SU-DHL-6 (cell line): ENCODE results near the gene ZSWIM5.

Experiments used
- H2AFZ ChIP-seq: fragments of 200-600 bp; sonication (generic); 2 replicates; pipeline ENCODE4 v1.6.1; 2014; ENCODE audit warnings: low read depth, mild to moderate bottlenecking, moderate library complexity, mixed read lengths, antibody characterized with exemption, low read length; ENCODE audit not compliant: severe bottlenecking
- H3F3A ChIP-seq: fragments of 200-600 bp; shearing (Covaris generic); 2 replicates; pipeline ENCODE4 v1.6.0; 2016; ENCODE audit warnings: antibody characterized with exemption, mild to moderate bottlenecking; ENCODE audit not compliant: insufficient read depth
- H3K27ac ChIP-seq: fragments of 200-600 bp; sonication (generic); 2 replicates; pipeline ENCODE4 v1.5.1; 2016; ENCODE audit warnings: low read depth, mild to moderate bottlenecking, low read length, moderate library complexity, mixed read lengths
- H3K27me3 ChIP-seq: fragments of 200-600 bp; sonication (generic), shearing (Covaris generic); 2 replicates; pipeline ENCODE4 v1.6.0; 2014; ENCODE audit warnings: mild to moderate bottlenecking, low read length
- H3K36me3 ChIP-seq: fragments of 200-600 bp; sonication (generic); 2 replicates; pipeline ENCODE4 v1.6.1; 2014; ENCODE audit warnings: mild to moderate bottlenecking, low read length, mixed read lengths
- H3K4me2 ChIP-seq: fragments of 300-600, 200-600 bp; shearing (Covaris generic), sonication (generic); 2 replicates; pipeline ENCODE4 v1.6.0; 2014; ENCODE audit warnings: low read length, low read depth, mild to moderate bottlenecking; ENCODE audit not compliant: poor library complexity, severe bottlenecking
- H3K4me3 ChIP-seq: fragments of 200-600 bp; sonication (generic); 2 replicates; pipeline ENCODE4 v1.5.1; 2014; ENCODE audit warnings: antibody characterized with exemption, low read length, mild to moderate bottlenecking, mixed read lengths; ENCODE audit not compliant: insufficient read depth, poor library complexity, severe bottlenecking
- H3K79me2 ChIP-seq: fragments of 200-600 bp; sonication (generic); 2 replicates; pipeline ENCODE4 v1.6.1; 2014; ENCODE audit warnings: mild to moderate bottlenecking, low read length, moderate library complexity; ENCODE audit not compliant: insufficient read depth
- H3K9ac ChIP-seq: fragments of 200-600 bp; sonication (generic); 2 replicates; pipeline ENCODE4 v1.7.0; 2014; ENCODE audit warnings: mild to moderate bottlenecking, low read length
- H3K9me2 ChIP-seq: fragments of 200-600 bp; sonication (generic); replicated peaks from 2 replicates; pipeline ENCODE4 v1.6.1; 2014; ENCODE audit warnings: low read length; ENCODE audit not compliant: insufficient read depth
- H3K9me3 ChIP-seq: fragments of 200-600 bp; sonication (generic); 2 replicates; pipeline ENCODE4 v1.6.1; 2014; ENCODE audit warnings: low read length, mixed read lengths; ENCODE audit not compliant: insufficient read depth
- H4K20me1 ChIP-seq: fragments of 200-600 bp; sonication (generic); 2 replicates; pipeline ENCODE4 v1.6.1; 2014; ENCODE audit warnings: low read depth, mild to moderate bottlenecking, antibody characterized with exemption, low read length, moderate library complexity, mixed read lengths
- EZH2phosphoT487 ChIP-seq: fragments of 200-600 bp; sonication (generic), shearing (Covaris generic); conservative IDR thresholded peaks from 2 replicates; pipeline ENCODE4 v1.6.1; 2018; ENCODE audit warnings: mild to moderate bottlenecking, antibody characterized with exemption, low read length, moderate library complexity, mixed read lengths
- TF ChIP-seq, protein P1 (sequence below): fragments of 200-600 bp; sonication (generic); IDR thresholded peaks from one replicate; pipeline ENCODE4 v1.5.1; 2017; ENCODE audit warnings: antibody characterized with exemption, mild to moderate bottlenecking, low read length, moderate library complexity; ENCODE audit not compliant: insufficient read depth, poor library complexity, severe bottlenecking

The ZSWIM5 gene

DNA sequence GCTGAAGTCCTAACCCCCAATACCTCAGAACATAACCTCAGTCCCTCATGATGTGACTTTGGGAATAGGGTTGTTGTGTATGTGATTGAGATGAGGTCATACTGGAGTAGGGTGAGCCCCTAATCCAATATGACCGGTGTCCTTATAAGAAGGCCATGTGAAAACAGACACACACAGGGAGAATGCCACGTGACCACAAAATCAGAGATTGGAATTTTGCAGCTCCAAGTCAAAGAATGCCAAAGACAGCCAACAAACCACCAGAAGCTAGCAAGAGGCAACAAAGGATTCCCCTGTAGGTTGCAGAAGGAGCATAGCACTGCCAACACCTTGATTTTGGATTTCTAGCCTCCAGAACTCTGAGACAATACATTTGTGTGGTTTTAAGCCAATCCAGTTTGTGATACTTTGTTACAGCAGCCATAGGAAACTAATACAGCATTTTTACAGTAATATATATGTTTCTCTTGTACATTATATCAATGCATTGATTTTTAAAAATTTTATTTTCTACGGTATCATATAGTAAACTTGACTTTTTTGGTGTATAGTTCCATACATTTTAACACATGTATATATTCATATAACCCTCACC, 5.4 kb downstream of the ZSWIM5 start:
- no peak overlapping the region for H3K9ac ChIP-seq
- no peak overlapping the region for H3K4me2 ChIP-seq
- no peaks in the 10 kb centered on the region for H3K79me2 ChIP-seq
- no peaks in the 10 kb centered on the region for H3K27me3 ChIP-seq
- no peak overlapping the region for H3K27ac ChIP-seq
- H3F3A ChIP-seq, result 0 out of 2 replicates have a peak, but pooled peaks cover 4% of the 10 kb centered on the region
- no peaks in the 10 kb centered on the region for H3K36me3 ChIP-seq
- no peak for TF ChIP-seq EZH2phosphoT487
- TF ChIP-seq, protein P1, sequence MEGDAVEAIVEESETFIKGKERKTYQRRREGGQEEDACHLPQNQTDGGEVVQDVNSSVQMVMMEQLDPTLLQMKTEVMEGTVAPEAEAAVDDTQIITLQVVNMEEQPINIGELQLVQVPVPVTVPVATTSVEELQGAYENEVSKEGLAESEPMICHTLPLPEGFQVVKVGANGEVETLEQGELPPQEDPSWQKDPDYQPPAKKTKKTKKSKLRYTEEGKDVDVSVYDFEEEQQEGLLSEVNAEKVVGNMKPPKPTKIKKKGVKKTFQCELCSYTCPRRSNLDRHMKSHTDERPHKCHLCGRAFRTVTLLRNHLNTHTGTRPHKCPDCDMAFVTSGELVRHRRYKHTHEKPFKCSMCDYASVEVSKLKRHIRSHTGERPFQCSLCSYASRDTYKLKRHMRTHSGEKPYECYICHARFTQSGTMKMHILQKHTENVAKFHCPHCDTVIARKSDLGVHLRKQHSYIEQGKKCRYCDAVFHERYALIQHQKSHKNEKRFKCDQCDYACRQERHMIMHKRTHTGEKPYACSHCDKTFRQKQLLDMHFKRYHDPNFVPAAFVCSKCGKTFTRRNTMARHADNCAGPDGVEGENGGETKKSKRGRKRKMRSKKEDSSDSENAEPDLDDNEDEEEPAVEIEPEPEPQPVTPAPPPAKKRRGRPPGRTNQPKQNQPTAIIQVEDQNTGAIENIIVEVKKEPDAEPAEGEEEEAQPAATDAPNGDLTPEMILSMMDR, result no peak
- H3K9me3 ChIP-seq, result no peaks in the 10 kb centered on the region
- no peaks in the 10 kb centered on the region for H3K9me2 ChIP-seq
- H3K4me3 ChIP-seq, result no peak overlapping the region
- no peak overlapping the region for H2AFZ ChIP-seq
- no peaks in the 10 kb centered on the region for H4K20me1 ChIP-seq

DNA sequence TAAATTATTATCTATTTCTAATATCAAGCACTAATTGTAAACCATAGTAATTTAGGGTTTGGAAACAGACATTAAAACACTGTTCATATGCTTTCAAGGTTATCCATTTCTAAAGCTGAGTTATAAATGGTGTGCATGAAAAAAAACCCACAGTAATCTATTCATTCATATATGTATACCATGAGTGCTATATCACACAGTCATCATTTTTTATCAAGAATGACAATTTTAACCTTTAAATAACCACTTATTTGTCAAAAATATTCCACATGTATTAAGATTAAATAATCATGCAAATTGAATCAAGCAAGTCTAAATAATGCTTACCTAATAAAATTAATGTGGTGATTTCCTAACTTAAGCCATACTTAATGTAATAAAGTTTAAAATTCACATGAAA, 6.0 kb downstream of the ZSWIM5 start:
- 0 out of 2 replicates have a peak, but pooled peaks cover 4% of the 10 kb centered on the region for H3F3A ChIP-seq
- no peaks in the 10 kb centered on the region for H3K9me2 ChIP-seq
- H4K20me1 ChIP-seq, result no peaks in the 10 kb centered on the region
- no peaks in the 10 kb centered on the region for H3K36me3 ChIP-seq
- H3K27ac ChIP-seq, result no peak overlapping the region
- H3K4me2 ChIP-seq, result no peak overlapping the region
- H3K9ac ChIP-seq, result no peak overlapping the region
- H3K79me2 ChIP-seq, result no peaks in the 10 kb centered on the region
- no peaks in the 10 kb centered on the region for H3K9me3 ChIP-seq
- H2AFZ ChIP-seq, result no peak overlapping the region
- TF ChIP-seq EZH2phosphoT487, result no peak
- TF ChIP-seq, protein P1, result no peak
- H3K4me3 ChIP-seq, result no peak overlapping the region
- H3K27me3 ChIP-seq, result no peaks in the 10 kb centered on the region

DNA sequence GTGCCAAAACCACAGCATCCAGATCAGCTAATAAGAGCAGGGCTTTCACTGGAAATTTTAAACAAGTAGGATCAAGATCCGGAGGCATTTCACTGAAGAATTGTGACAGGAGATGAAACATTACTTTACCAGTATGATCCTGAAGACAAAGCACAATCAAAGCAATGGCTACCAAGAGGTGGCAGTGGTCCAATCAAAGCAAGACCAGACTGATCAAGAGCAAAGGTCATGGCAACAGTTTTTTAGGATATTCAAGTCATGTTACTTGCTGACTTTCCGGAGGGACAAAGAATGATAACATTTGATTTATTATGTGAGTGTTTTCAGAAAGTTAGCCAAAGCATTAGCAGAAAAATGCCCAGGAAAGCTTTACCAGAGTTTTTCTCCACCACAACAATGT, 8.2 kb downstream of the ZSWIM5 start:
- no peak for TF ChIP-seq EZH2phosphoT487
- TF ChIP-seq, protein P1, result no peak
- Histone ChIP-seq H3K9me3 (no peaks in the 10 kb centered on the region), H4K20me1 (no peaks in the 10 kb centered on the region), H3K4me2 (no peak overlapping the region), H2AFZ (no peak overlapping the region), H3K4me3 (no peak overlapping the region), H3K36me3 (no peaks in the 10 kb centered on the region), H3F3A (no peaks in the 10 kb centered on the region), H3K9ac (no peak overlapping the region), H3K27me3 (no peaks in the 10 kb centered on the region), H3K27ac (no peak overlapping the region), H3K9me2 (no peaks in the 10 kb centered on the region), H3K79me2 (no peaks in the 10 kb centered on the region)
